ENCODE results near the gene CR1L. TPM values are rescaled to one million over a fixed set of nuclear protein-coding genes. Genes with fewer than 3 reads are reported as not detected.
"Not testable (repeated sequence)": the region's sequence is repeated elsewhere in the genome, so short reads cannot be mapped to it uniquely, and the experiment has no call there.

Gene CR1L
- not detected in 2 replicates for total RNA-seq

DNA sequence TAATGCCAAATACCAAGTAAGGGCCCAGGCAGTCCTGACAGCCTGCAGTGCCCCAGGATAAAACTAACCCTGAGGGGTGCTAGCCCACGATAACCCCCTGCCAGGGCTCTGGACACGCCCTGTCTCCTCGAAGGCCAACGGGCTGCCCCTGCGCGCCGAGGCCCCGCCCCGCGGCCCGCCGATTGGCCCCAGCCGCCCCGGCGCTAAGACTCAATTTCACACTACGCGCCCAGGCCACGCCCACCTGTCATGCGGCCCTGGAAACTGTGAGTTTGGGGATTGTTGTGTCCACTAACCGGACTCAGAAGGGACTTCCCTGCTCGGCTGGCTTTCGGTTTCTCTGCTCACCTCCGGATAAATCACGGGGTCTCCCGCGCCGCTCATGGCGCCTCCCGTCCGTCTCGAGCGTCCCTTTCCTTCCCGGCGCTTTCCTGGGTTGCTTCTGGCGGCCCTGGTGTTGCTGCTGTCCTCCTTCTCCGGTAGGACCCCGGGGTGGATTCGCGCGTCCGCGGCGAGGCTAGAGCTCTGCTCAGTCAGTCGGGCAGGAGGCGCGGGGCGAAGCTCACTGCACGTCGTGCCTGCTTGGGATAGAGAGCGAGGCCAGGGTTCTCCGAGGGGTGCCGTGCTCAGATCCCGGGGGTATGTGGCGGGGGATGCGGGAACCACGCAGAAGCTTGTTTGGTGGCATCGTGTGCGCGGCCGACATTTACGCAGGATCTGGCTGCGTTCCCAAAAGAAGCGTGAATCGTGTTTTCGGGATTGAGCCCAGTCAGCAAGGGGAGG, at the start of gene CR1L:
Gene CR1L (plus strand): TSS at position 282 of the 783 bp plus-strand sequence. CDS start 101 bp downstream, at position 383.
- peak; percentile 57 for DNase-seq (ENCODE audit: low read depth)

DNA sequence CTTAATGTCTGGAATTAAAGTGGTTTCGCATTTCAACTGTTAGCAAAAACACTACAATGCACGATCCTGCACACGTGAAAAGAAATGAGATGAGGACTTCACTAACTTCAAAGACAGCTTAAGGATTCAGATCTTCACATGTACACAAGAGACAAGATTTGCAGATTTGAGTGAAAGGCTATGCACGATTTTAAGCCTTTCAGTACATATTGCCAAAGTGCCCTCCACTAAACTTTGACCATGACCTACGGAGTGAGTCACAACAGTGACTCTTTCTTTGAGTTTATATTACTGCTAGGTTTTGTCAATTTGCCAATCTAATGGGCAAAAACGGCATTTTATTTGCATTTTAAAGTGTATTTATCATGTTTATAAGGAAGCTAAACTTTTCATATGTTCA, 41.2 kb upstream of the CR1L start:
- DNase-seq (ENCODE audit: low read depth), result peak; percentile 25

DNA sequence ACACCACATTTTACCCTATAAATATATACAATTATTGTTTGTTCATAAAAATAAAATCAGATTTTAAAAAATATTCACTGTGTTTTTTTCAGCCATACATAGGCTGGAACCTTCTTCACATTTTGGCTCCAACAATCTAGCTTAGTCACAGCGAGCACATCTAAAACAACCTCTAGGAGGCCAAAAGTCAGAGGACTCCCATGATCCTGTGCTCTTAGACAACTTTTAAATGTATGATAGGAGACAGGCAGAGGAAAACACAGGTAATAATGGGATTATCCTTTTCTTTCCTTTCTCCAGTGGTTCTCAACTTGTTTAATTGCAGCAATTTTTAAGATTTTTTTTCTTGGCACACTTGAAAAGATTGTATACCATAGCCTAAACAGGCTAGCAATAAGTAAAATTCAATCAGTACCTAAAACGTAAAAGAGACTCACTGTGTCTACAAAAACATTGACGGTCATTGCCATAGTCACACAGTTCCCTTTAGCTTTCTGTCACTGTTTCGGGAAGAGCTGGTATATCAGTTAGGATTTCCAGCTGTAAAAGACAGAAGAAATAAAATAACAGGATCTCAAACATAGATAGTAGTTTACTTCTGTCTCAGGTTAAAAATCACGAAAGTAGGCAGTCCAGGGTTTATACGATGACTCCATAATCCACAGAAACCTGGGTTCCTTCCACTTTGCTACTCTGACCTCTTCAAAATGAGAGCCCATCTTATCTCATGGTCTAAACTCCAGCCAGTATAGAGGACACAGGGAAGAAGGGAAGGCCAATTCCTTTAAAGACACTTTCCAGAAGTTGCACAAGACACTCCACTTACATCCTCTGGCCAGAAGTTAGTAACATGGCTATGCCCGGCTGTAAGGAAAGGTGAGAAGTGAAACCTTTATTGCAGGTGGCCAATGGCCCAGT, 39.2 kb upstream of the CR1L start:
- no peak for DNase-seq (ENCODE audit: low read depth)

DNA sequence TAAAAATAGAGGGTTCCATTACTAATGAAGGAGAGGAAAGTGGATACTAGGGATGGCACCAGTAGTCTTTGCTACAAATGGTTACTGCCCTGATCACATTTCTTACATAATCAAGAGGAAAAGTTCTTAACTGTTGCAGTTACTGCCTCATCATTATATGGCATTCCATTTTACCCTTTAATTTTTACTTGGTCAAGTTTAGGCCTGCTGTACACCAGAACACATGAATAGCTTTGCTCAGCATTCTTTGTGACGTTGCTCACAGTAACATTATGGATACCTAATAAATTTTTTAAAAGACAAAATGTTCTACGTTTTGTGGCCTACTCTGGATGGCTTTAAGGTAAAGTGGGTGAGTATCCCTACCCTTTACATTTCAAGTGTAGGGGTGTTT, 38.6 kb upstream of the CR1L start:
- no peak for DNase-seq (ENCODE audit: low read depth)

DNA sequence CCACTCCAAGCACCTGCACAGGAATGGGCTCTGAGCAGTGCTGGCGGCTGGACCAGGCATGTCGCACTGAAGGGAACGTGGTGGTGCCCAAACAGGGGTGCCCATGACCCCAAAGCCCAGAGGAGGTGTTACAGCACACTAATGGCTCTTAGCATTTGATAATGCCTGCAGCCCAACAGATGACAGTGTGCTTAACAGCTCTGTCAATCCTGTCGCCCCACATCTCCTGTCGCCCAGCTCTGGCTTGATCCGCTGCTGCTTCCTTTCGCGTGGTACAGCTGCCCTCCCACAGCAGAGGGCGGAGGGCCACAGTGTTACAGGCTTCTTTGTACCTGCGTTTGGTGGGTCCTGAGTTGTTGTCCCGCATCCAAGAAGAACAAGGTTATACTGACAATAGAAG, 32.2 kb upstream of the CR1L start:
- DNase-seq (ENCODE audit: low read depth), result no peak

DNA sequence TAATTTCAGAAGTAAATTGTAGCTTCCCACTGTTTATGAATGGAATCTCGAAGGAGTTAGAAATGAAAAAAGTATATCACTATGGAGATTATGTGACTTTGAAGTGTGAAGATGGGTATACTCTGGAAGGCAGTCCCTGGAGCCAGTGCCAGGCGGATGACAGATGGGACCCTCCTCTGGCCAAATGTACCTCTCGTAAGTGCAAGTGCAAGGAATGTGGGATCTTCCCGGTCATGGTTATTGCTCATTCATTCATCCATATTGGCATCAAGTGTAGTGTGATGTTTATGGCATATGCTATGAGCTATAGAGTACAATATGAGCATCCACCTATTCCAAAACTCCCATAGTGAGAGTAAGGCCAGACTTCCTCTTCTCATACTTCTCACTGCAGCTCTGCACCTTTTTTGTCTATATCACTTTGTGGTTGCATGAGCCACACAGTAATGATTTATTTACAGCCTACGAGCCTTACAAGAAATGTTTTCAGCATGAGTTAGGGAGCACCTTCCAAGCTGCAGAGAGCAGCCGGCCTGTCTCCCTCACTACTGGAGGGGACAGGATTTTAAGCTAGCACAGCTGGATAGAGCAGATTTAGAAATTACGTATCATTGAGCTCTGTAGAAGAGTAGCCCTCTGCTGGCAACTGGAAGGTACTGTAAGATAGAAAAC, 24.9 kb upstream of the CR1L start:
- peak; percentile 75 for DNase-seq (ENCODE audit: low read depth)

DNA sequence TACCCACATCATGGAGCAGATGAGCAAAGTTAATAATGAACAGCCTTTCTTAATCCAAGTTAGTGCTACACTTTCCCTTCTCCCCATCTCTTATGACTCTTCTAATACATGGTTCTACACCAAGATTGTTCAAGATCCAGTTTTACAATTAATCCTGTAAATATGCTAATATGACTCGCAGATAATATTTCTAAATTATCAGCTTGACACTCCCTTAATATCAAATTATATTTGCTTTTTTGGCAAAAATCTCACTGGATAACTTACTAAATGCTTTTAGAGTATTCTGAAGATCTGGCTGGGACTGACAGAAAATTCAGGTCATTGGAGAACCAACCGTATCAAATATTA, 24.4 kb upstream of the CR1L start:
- DNase-seq (ENCODE audit: low read depth), result no peak

DNA sequence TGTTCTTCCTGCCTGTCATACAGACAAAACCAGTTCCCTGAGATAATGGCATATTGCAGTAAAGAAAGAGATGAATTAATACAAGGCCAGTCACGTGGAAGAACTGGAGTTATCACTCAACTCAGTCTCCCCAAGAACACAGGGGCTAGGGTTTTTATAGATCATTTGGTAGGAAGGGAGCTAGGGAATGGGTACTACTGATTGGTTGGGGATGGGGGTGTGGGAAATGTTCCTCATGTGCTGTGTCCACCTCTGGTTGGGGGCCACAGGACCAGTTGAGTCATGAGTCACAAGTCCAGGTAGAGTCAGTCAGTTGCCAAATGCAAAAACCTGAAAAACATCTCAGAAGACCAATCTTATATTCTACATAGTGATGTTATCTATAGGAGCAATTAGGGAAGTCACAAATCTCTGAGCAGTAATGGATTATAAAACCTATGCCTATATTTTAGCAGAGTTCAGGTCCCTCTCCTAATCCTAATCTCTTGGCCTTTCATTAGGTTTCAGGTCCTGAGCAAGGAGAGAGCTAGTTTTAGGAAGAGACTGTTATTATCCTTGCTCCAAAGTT, 19.3 kb upstream of the CR1L start:
- DNase-seq (ENCODE audit: low read depth), result not testable (repeated sequence)

DNA sequence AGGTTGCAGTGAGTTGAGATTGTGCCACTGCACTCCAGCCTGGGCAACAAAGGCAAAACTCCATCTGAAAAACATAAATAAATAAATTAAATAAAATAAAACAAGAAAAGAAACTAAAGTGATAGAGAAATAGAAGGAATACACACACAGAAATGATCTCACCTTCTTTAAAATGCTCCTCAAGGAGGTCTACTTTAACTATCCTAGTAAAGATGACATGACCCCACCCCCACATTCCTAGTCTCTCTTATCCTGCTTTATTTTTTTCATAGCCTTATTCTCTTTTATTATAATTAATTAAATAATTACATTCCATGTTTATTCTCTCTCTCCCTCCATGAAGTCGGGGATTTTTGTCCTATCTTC, 18.0 kb upstream of the CR1L start:
- DNase-seq (ENCODE audit: low read depth), result no peak

DNA sequence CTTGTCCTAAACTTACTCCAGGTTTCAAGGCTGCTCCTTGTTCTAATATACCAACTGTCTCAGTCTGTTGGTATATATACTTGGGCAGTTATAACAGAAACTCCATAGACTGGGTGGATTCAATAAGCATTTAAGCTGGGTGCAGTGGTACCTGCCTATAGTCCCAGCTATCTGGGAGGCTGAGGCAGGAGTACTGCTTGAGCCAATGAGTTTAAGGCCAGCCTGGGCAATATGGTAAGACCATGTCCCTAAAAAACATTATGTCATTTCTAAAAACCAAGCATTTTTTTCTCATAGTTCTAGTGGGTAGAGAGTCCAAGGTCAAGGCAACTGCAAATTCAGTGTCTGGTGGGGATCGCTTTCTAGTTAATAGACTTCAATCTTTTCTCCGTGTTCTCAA, 17.4 kb upstream of the CR1L start:
- no peak for DNase-seq (ENCODE audit: low read depth)

DNA sequence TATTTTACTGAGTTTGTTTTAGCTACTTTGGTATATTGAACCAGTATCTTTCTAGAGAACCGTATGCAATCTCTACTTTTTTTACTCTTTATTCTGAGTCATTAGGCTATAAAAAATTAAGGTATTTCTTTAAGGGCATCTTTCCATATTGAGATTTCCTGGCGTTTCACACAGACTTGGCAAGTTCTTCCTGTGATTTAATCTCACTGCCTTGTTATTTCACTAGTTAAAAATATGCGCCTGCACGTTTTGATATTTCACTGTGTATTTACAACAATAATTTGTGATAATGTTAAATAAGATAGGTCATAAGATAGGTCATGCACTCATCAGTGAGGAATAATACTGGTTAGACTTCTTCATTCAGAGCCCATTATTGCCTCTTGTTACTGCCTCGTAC, 16.2 kb upstream of the CR1L start:
- DNase-seq (ENCODE audit: low read depth), result no peak

DNA sequence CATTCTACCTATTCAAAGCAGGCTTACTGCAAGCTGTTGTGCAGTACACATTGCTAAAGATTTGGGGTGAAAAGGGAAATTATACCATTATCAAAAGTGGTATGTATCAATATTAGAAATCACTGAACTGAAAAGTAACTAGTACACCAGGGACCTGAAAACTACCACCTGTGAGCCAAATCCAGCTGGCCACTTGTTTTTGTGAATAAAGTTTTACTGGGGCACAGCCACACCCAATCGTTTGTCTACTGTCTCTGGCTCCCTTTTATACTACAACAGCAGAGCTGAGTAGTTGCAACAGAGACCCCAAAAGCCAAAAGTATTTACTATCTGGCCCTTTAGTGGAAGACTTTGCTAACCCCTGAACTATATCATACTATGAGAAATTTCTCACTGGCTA, 13.8 kb upstream of the CR1L start:
- DNase-seq (ENCODE audit: low read depth), result no peak

DNA sequence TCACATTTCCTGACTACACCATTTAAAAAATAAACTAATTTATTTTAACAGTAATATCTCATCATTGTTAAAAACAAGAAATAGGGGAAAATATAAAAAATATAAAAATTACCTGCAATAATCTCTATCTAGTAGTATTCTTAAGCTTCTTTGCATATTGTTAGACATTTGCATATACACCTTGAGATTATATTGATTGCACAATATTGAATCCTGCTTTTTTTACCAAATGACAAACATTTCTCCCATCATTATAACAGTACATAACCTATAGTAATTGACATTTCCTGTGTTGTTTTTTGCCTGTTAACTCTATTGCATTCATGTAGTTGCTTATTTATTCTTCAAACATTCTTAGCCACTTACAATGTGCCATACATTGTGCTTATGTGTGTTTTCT, 11.7 kb upstream of the CR1L start:
- DNase-seq (ENCODE audit: low read depth), result no peak

DNA sequence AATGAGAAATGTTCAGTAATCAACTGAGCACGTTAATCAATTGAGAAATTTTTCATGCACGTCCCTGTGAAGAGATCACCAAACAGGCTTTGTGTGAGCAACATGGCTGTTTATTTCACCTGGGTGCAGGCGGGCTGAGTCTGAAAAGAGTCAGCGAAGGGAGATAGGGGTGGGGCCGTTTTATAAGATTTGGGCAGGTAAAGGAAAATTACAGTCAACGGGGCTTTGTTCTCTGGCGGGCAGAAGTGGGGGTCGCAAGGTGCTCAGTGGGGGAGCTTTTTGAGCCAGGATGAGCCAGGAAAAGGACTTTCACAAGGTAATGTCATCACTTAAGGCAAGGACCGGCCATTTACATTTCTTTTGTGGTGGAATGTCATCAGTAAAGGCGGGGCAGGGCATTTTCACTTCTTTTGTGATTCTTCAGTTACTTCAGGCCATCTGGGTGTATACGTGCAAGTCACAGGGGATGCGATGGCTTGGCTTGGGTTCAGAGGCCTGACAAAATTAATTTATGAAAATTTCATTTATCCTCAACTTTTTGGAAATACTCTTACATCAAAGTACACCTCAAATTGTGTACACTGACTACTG, 11.1 kb upstream of the CR1L start:
- DNase-seq (ENCODE audit: low read depth), result not testable (repeated sequence)

DNA sequence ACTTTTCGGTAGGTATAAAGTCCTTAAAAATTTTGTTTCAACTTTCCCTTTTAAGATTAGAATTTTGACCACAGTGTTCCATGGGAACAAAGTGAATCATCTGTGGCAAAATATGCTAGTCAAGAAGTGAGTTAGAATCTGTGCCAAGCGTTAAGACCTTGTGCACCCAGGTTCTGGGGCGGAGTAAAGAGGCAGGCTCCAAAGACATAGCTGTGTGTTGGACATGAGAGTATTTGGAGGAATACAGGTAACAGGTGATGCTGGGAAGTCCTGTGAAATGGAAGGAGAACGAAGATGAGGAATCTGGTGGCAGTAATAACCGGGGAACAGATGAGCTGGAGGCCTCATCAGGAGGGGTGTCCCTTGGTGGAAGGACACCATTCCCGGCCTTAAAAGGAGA, 10.6 kb upstream of the CR1L start:
- DNase-seq (ENCODE audit: low read depth), result not testable (repeated sequence)

DNA sequence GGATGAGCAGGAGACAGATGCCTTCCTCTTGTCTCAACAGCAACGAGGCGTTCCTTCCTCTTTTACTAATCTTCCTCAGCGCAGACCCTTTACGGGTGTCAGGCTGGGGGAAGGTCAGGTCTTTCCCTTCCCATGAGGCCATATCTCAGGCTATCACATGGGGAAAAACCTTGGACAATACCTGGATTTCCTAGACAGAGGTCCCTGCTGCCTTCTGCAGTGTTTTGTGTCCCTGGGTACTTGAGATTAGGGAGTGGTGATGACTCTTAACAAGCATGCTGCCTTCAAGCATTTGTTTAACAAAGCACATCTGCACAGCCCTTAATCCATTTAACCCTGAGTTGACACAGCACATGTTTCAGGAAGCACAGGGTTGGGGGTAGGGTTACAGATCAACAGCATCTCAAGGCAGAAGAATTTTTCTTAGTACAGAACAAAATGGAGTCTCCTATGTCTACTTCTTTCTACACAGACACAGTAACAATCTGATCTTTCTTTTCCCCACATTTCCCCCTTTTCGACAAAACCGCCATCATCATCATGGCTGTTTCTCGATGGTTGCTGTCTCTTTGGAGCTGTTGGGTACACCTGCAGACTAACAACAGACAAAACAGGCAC, 9.3 kb upstream of the CR1L start:
- not testable (repeated sequence) for DNase-seq (ENCODE audit: low read depth)

DNA sequence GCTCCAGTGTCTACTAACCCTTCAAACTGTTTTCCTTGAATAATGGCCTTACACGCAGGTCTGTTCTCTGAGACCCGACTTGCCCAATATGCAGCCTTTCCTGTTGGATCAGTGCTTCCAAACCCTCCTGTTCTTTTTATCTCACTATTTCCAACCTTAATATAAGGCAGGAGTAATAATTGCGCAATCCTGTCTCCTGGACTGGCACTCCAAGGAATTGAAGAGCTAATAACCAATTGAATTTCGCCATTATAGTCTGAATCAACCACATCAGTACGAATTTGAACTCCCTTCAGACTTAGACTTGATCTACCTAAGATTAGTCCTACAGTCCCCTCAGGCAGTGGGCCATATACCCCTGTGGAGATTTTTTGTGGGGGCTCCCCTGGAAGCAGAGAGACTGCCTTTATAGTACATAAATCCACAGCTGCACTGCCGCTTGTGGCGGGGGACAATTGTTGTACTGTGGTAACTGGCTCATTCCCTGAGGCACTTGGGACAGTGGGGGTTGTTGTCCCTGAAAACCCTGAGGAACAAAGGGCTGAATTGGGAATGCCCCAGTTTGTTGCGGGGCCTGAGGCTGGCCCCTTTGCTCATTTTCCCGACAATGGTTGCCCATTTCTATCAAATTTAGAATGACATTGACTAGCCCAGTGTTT, 6.3 kb upstream of the CR1L start:
- not testable (repeated sequence) for DNase-seq (ENCODE audit: low read depth)

DNA sequence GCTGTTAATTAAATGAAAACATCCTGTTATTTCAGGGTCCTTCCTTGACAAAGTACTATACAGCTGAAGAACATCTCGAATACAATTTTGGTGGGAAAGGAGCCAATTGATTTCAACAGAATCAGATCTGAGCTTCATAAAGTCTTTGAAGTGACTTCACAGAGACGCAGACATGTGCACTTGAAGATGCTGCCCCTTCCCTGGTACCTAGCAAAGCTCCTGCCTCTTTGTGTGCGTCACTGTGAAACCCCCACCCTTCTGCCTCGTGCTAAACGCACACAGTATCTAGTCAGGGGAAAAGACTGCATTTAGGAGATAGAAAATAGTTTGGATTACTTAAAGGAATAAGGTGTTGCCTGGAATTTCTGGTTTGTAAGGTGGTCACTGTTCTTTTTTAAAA, 5.6 kb upstream of the CR1L start:
- DNase-seq (ENCODE audit: low read depth), result not testable (repeated sequence)

DNA sequence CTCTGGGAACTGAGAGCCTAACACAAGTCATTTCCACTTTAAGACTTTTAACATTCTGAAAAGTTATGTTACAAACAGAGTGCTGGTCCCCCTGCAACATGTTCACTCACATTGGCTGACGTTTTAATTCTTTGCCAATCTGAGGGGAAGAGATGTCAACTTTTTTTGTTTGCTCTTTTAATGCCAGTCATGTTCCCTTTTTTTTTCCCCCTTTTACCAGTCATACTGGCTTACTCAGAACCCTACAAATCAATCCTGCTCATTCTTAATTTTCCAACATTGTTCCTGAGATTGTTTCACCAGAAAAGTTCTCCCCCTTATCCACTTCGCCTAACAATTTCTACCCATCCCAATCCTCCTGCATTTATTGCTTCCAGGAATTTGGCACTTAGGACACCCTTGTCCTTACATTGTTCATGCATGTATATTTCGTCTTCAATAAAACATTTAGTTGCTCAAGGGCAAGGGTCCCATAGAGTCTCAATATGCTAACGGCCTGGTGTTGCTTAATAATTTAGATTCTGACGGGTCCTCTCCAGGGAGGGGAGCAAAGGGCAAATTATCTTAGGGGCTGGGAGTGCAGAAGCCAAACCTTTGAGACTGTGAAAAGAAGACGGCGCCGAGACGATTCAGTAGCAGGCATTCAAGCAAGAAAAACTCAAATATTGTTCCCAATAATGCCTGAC, 624 bp upstream of the CR1L start:
- DNase-seq (ENCODE audit: low read depth), result no peak

DNA sequence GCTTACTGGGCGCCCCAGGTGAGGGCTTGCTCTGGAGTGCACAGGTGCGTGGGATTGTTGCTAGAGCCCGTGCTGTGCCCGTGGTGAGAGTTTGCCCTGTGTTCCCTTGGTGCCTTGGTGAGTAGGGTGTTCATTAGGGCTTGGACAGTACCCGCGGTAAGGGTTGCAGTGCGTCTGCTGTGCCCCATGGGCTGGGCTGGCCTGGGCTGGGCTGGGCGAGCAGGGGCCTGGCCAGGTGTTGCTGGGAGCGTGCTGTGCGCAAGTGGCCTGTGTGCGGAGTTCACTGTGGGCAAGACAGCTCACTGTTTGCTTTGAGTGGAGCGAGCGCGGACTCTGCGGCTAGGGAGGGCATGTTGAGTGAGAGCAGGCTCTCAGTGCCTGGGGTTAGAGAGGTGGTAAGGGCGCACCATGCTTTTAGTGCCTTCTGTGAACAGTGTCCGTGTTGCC, 725 bp downstream of the CR1L start:
- DNase-seq (ENCODE audit: low read depth), result no peak

Measured in renal cortical epithelial cell (primary cell).